ENCODE measurements around the gene TUBB4A.

- TF ChIP-seq CTCF (IDR thresholded peaks at IDR 0.05), result no peak
- TF ChIP-seq POLR2A (IDR thresholded peaks at IDR 0.05), result no peak
Observed at GRCh38 chr19:6473647-6474046, 28.5 kb downstream of the TUBB4A start.

Data from right lobe of liver (tissue), 4 donors.